ENCODE measurements around the gene CHD9.

GRCh38 chr16:53078247-53078646 lies 23.5 kb downstream of the CHD9 start:
- no peak for TF ChIP-seq POLR2A (IDR thresholded peaks at IDR 0.05)
- no peak for TF ChIP-seq CTCF (IDR thresholded peaks at IDR 0.05)
